PC-9 (cell line): ENCODE measurements around the gene SNX18. TPM values are rescaled to one million over a fixed set of nuclear protein-coding genes. Genes with fewer than 3 reads are reported as not detected.

ENCODE experiments used
- BruUV-seq: library from RNA; stranded (reverse); fragments of 400-500 nt; replicated peaks from 2 replicates; lab custom pipeline; 2021; lab: Mats Ljungman, UMichigan
- CTCF ChIA-PET: fragments of 300-600 bp; sonication (Branson Sonifier 250); formaldehyde crosslinking; loops from one replicate; lab custom pipeline; 2022; ENCODE audit warnings: antibody characterized with exemption; lab: Charles Lee
- POLR2A ChIA-PET: fragments of 300-600 bp; sonication (Branson Sonifier 250); formaldehyde crosslinking; loops from one replicate; lab custom pipeline; 2022; ENCODE audit warnings: antibody characterized with exemption; ENCODE audit not compliant: unreplicated experiment; lab: Charles Lee
- DNase-seq, 2 experiments: peaks; one replicate each; pipeline versions ENCODE4 v3.0.0 to v3.0.0-alpha.2; 2015 to 2022; ENCODE audit warnings: mixed read lengths in 1 of 2
- H2AFZ ChIP-seq: fragments of 200-600 bp; sonication (generic); 2 replicates; pipeline ENCODE4 v1.8.1; 2017; ENCODE audit warnings: antibody characterized with exemption
- H3F3A ChIP-seq: fragments of 200-600 bp; sonication (generic); 2 replicates; pipeline ENCODE4 v1.8.1; 2017; ENCODE audit warnings: antibody characterized with exemption, mild to moderate bottlenecking, low read depth; ENCODE audit not compliant: insufficient read depth
- H3K27ac ChIP-seq: fragments of 200-600 bp; sonication (generic); 2 replicates; pipeline ENCODE4 v1.6.1; 2016; ENCODE audit warnings: mixed run types
- H3K27me3 ChIP-seq: fragments of 200-600 bp; sonication (generic); 2 replicates; pipeline ENCODE4 v1.6.1; 2016; ENCODE audit warnings: low read depth, mixed run types; ENCODE audit not compliant: insufficient read depth
- H3K36me3 ChIP-seq: fragments of 200-600 bp; sonication (generic); 2 replicates; pipeline ENCODE4 v1.6.1; 2016; ENCODE audit warnings: low read depth, mixed run types
- H3K4me1 ChIP-seq: fragments of 200-600 bp; sonication (generic); replicated peaks from 2 replicates; pipeline ENCODE4 v1.6.1; 2016; ENCODE audit warnings: mixed run types; ENCODE audit not compliant: insufficient read depth
- H3K4me2 ChIP-seq: fragments of 200-600 bp; sonication (generic); 2 replicates; pipeline ENCODE4 v1.6.1; 2017; ENCODE audit warnings: mixed run types
- H3K4me3 ChIP-seq: fragments of 200-600 bp; sonication (generic); 2 replicates; pipeline ENCODE4 v1.6.1; 2016; ENCODE audit warnings: mixed run types
- H3K79me2 ChIP-seq: fragments of 200-600 bp; sonication (generic); 2 replicates; pipeline ENCODE4 v1.6.1; 2017; ENCODE audit warnings: low read depth, mixed run types
- H3K9me2 ChIP-seq: fragments of 200-600 bp; sonication (generic); 2 replicates; pipeline ENCODE4 v1.8.1; 2017; ENCODE audit warnings: mild to moderate bottlenecking; ENCODE audit not compliant: insufficient read depth
- H3K9me3 ChIP-seq: fragments of 200-600 bp; sonication (generic); 2 replicates; pipeline ENCODE4 v1.8.1; 2016; ENCODE audit warnings: low read depth; ENCODE audit not compliant: insufficient read depth
- H4K20me1 ChIP-seq: fragments of 200-600 bp; sonication (generic); 2 replicates; pipeline ENCODE4 v1.8.1; 2017; ENCODE audit not compliant: insufficient read depth
- EZH2 ChIP-seq: fragments of 200-600 bp; sonication (generic); IDR thresholded peaks from 2 replicates; pipeline ENCODE4 v1.8.0; 2017; ENCODE audit warnings: antibody characterized with exemption, low read depth
- intact Hi-C: fragments of 100-400 bp; cut with micrococcal nuclease; formaldehyde crosslinking; loops from one replicate; pipeline ENCODE4 v1.10.0; 2022; ENCODE audit not compliant: unreplicated experiment
- total RNA-seq: library from RNA; stranded (reverse); gene quantifications from 2 replicates; pipeline ENCODE4 v1.2.3, GENCODE V29; 2021
- TF ChIP-seq, protein P1 (sequence below): fragments of 200-600 bp; sonication (generic); conservative IDR thresholded peaks from 2 replicates; pipeline ENCODE4 v1.6.1; 2017; ENCODE audit warnings: mixed run types, antibody characterized with exemption, mild to moderate bottlenecking, moderate library complexity

SNX18 gene
- total RNA-seq, 1 experiment from 2014 or later: 9.7 TPM

GRCh38 chr5:54563083-54563761 lies 45.7 kb downstream of the SNX18 start:
- no peak for TF ChIP-seq EZH2
- TF ChIP-seq, protein P1, sequence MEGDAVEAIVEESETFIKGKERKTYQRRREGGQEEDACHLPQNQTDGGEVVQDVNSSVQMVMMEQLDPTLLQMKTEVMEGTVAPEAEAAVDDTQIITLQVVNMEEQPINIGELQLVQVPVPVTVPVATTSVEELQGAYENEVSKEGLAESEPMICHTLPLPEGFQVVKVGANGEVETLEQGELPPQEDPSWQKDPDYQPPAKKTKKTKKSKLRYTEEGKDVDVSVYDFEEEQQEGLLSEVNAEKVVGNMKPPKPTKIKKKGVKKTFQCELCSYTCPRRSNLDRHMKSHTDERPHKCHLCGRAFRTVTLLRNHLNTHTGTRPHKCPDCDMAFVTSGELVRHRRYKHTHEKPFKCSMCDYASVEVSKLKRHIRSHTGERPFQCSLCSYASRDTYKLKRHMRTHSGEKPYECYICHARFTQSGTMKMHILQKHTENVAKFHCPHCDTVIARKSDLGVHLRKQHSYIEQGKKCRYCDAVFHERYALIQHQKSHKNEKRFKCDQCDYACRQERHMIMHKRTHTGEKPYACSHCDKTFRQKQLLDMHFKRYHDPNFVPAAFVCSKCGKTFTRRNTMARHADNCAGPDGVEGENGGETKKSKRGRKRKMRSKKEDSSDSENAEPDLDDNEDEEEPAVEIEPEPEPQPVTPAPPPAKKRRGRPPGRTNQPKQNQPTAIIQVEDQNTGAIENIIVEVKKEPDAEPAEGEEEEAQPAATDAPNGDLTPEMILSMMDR: no peak
- Histone ChIP-seq H3K27ac (no peak overlapping the region), H3K4me1 (0 out of 2 replicates have a peak, but pooled peaks cover 3% of the 10 kb centered on the region), H3K4me3 (no peak overlapping the region), H4K20me1 (no peaks in the 10 kb centered on the region; the same call in 1 of the 2 replicates), H3F3A (no peaks in the 10 kb centered on the region), H3K9me2 (no peaks in the 10 kb centered on the region), H3K27me3 (no peaks in the 10 kb centered on the region), H3K36me3 (no peaks in the 10 kb centered on the region), H2AFZ (no peak overlapping the region), H3K9me3 (peaks cover 4% of the 10 kb centered on the region; the same call in 1 of the 2 replicates), H3K4me2 (no peak overlapping the region), H3K79me2 (no peaks in the 10 kb centered on the region)
- no peak for DNase-seq
- ChIA-PET POLR2A (no interaction called here), CTCF (no interaction called here)
- BruUV-seq: no TSS peak
- intact Hi-C loops: no loop called here

DNA sequence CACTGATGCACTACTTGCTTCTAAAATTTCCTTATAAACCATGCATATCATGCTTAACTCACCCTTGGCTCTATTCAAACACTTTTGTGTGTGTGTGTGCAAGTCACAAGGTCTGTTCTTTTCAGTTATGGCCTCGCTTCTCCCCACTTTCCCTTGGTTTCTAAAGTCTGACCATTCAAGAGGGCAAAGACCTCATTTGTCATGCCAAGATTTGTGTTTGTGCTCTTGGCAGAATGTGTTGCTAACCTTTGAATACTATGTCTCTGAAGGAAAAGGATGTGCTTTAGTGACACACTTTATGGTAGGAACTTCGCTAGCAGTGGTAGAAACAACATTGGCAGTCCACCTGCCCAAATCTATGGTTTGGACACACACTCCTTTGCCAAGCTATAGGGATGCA lies 50.4 kb downstream of the SNX18 start:
- no peak overlapping the region for H3K4me3 ChIP-seq
- BruUV-seq: no TSS peak
- H3K27me3 ChIP-seq: no peaks in the 10 kb centered on the region
- no peaks in the 10 kb centered on the region for H3F3A ChIP-seq
- no peak overlapping the region for H2AFZ ChIP-seq
- TF ChIP-seq, protein P1: no peak
- no peak for TF ChIP-seq EZH2
- no peaks in the 10 kb centered on the region for H3K36me3 ChIP-seq
- no peak for DNase-seq
- H3K79me2 ChIP-seq: no peaks in the 10 kb centered on the region
- no peaks in the 10 kb centered on the region for H4K20me1 ChIP-seq
- H3K27ac ChIP-seq: no peak overlapping the region
- H3K4me2 ChIP-seq: no peak overlapping the region
- ChIA-PET POLR2A (no interaction called here), CTCF (no interaction called here)
- no peaks in the 10 kb centered on the region for H3K9me2 ChIP-seq
- H3K9me3 ChIP-seq: no peaks in the 10 kb centered on the region
- H3K4me1 ChIP-seq: no peaks in the 10 kb centered on the region
- intact Hi-C loops: no loop called here

- intact Hi-C loops: no loop called here
- Histone ChIP-seq H3K4me1 (no peaks in the 10 kb centered on the region), H3K9me2 (no peaks in the 10 kb centered on the region), H3K4me2 (no peak overlapping the region), H3K4me3 (no peak overlapping the region), H3K36me3 (no peaks in the 10 kb centered on the region), H4K20me1 (no peaks in the 10 kb centered on the region), H3K9me3 (no peaks in the 10 kb centered on the region), H3K79me2 (no peaks in the 10 kb centered on the region), H3K27me3 (no peaks in the 10 kb centered on the region), H3F3A (no peaks in the 10 kb centered on the region), H3K27ac (no peak overlapping the region), H2AFZ (no peak overlapping the region)
- no peak for DNase-seq
- BruUV-seq: no TSS peak
- TF ChIP-seq EZH2: no peak
- TF ChIP-seq, protein P1: no peak
- POLR2A ChIA-PET: interaction anchor here (0.7 kb wide), 1 partner anchor 14 kb away, joined by 3 read pairs; no protein-coding TSS in a partner anchor
- CTCF ChIA-PET: no interaction called here
Measured at GRCh38 chr5:54570916-54571315, 53.4 kb downstream of the SNX18 start.
